SK-N-SH treated with all-trans-retinoic acid at 6 μM for 48 hours (cell line): ENCODE results near the gene RTL1.

Experiments
- SNAI2 ChIP-seq: fragments of 250-450 bp; sonication (Bioruptor Pico); IDR thresholded peaks from 2 replicates; pipeline ENCODE4 v1.5.0; 2020; ENCODE audit warnings: mild to moderate bottlenecking, moderate library complexity
- ZFP30 ChIP-seq: fragments of 450-650 bp; formaldehyde crosslinking; IDR thresholded peaks from 2 replicates; pipeline ENCODE4 v1.5.0; 2022; ENCODE audit warnings: mild to moderate bottlenecking, moderate library complexity

GRCh38 chr14:100885196-100885595 lies 18.3 kb downstream of the RTL1 start:
- no peak for TF ChIP-seq SNAI2 (CRISPR knock-in tag)
- no peak for TF ChIP-seq ZFP30 (CRISPR knock-in tag)
